ENCODE data around the gene SGSH. TPM values are rescaled to one million over a fixed set of nuclear protein-coding genes. Genes with fewer than 3 reads are reported as not detected.

The SGSH gene
- total RNA-seq, 4 donors from 2014 or later = 3.2 to 11.7 (median 6.1) TPM

- Histone ChIP-seq H3K27ac (no peak overlapping the region), H3K4me1 (no peaks in the 10 kb centered on the region), H3K9me3 (no peaks in the 10 kb centered on the region), H3K36me3 (no peaks in the 10 kb centered on the region), H3K27me3 (no peaks in the 10 kb centered on the region), H3K4me3 (no peak overlapping the region)
- intact Hi-C loops (cut with DNase I; ENCODE audit: low total_unique reads) = no loop called here
- in situ Hi-C loops (cut with MboI; ENCODE audit: low sequenced_read_pairs in 4 of 4) = no loop called here
- no peak for DNase-seq
- no peak for ATAC-seq
- TF ChIP-seq POLR2A (IDR thresholded peaks at IDR 0.05) (no peak), CTCF (IDR thresholded peaks at IDR 0.05 in 4 of 5, conservative IDR thresholded peaks at IDR 0.05 in 1 of 5) (no peak)
These were observed 38.7 kb downstream of the SGSH start for GRCh38 chr17:80181431-80181830.

DNA sequence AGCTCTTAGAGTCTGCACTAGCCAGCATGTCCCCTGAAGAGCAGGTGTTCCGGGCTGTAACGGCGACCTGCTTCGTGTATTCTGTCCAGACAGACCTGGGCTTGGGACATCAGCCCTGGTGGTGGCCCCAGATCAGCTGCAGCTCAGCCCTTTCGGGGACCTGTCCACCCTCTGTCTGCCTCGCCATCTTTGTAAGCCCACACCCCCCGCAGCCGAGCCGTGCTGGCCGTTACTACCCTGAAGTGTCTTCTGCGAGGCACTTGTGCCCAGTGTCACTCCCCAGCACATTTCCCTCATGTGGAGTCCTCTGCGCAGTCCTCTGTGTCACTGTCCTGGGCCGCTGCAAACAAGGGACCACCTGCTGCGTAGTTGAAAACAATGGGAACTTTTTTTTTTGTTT, 39.9 kb downstream of the SGSH start:
- intact Hi-C loops (cut with DNase I; ENCODE audit: low total_unique reads) = no loop called here
- peaks cover 0 to 3% of the 10 kb centered on the region in 2 donors for H3K4me1 ChIP-seq
- no peaks in the 10 kb centered on the region for H3K36me3 ChIP-seq
- DNase-seq = no peak
- no peak overlapping the region for H3K4me3 ChIP-seq
- no peak for TF ChIP-seq CTCF (IDR thresholded peaks at IDR 0.05 in 4 of 5, conservative IDR thresholded peaks at IDR 0.05 in 1 of 5)
- no peak for TF ChIP-seq POLR2A (IDR thresholded peaks at IDR 0.05)
- in situ Hi-C loops (cut with MboI; ENCODE audit: low sequenced_read_pairs in 4 of 4) = no loop called here
- H3K9me3 ChIP-seq = no peaks in the 10 kb centered on the region
- H3K27me3 ChIP-seq = peaks cover 0 to 3% (median 0%) of the 10 kb centered on the region in 3 donors
- no peak for ATAC-seq
- no peak overlapping the region for H3K27ac ChIP-seq

- Histone ChIP-seq H3K27me3 (peaks cover 0 to 3% (median 0%) of the 10 kb centered on the region in 3 donors), H3K4me1 (peaks cover 0 to 3% of the 10 kb centered on the region in 2 donors), H3K36me3 (no peaks in the 10 kb centered on the region), H3K27ac (no peak overlapping the region), H3K4me3 (no peak overlapping the region), H3K9me3 (no peaks in the 10 kb centered on the region)
- DNase-seq = no peak
- TF ChIP-seq CTCF (IDR thresholded peaks at IDR 0.05 in 4 of 5, conservative IDR thresholded peaks at IDR 0.05 in 1 of 5) = no peak
- no peak for TF ChIP-seq POLR2A (IDR thresholded peaks at IDR 0.05)
- no peak for ATAC-seq
- in situ Hi-C loops (cut with MboI; ENCODE audit: low sequenced_read_pairs in 4 of 4) = no loop called here
- intact Hi-C loops (cut with DNase I; ENCODE audit: low total_unique reads) = no loop called here
These were observed 42.0 kb downstream of the SGSH start for GRCh38 chr17:80177986-80178595.

DNA sequence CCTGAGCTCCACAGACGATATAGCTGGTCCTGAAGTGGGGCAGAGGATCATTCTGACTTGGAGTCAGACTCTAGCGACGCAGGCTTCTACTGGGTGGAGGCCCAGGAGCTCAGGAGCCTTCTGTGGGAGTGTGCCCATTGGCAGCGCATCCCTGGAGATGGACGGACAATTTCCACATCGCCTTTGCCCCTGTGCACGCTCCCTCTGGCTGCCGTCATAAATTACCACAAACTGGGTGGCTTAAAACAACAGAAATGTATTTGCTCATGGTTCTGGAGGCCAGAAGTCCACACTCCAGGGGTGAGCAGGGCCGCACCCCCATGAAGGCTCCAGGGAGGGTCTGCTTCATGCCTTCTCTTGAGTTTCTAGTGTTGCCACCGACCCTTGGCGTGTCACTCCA, 43.4 kb downstream of the SGSH start:
- in situ Hi-C loops (cut with MboI; ENCODE audit: low sequenced_read_pairs in 4 of 4) = no loop called here
- H3K4me3 ChIP-seq = no peak overlapping the region
- ATAC-seq = no peak
- no peak overlapping the region for H3K27ac ChIP-seq
- intact Hi-C loops (cut with DNase I; ENCODE audit: low total_unique reads) = no loop called here
- no peak for DNase-seq
- peaks cover 0 to 3% of the 10 kb centered on the region in 2 donors for H3K4me1 ChIP-seq
- no peaks in the 10 kb centered on the region for H3K9me3 ChIP-seq
- no peaks in the 10 kb centered on the region for H3K36me3 ChIP-seq
- H3K27me3 ChIP-seq = peaks cover 0 to 3% (median 0%) of the 10 kb centered on the region in 3 donors
- TF ChIP-seq CTCF (IDR thresholded peaks at IDR 0.05 in 4 of 5, conservative IDR thresholded peaks at IDR 0.05 in 1 of 5) (no peak), POLR2A (IDR thresholded peaks at IDR 0.05) (no peak)

GRCh38 chr17:80173916-80174315, 46.2 kb downstream of the SGSH start:
- Histone ChIP-seq H3K4me3 (no peak overlapping the region), H3K27ac (no peak overlapping the region), H3K4me1 (peaks cover 0 to 3% of the 10 kb centered on the region in 2 donors), H3K9me3 (no peaks in the 10 kb centered on the region), H3K36me3 (no peaks in the 10 kb centered on the region), H3K27me3 (peaks cover 0 to 3% (median 0%) of the 10 kb centered on the region in 3 donors)
- TF ChIP-seq POLR2A (IDR thresholded peaks at IDR 0.05) (no peak), CTCF (IDR thresholded peaks at IDR 0.05 in 4 of 5, conservative IDR thresholded peaks at IDR 0.05 in 1 of 5) (no peak)
- in situ Hi-C loops (cut with MboI; ENCODE audit: low sequenced_read_pairs in 4 of 4) = no loop called here
- intact Hi-C loops (cut with DNase I; ENCODE audit: low total_unique reads) = no loop called here
- ATAC-seq (no peak), DNase-seq (no peak)
